HepG2 (cell line): ENCODE data around the gene PIKFYVE. TPM values are rescaled to one million over a fixed set of nuclear protein-coding genes. Genes with fewer than 3 reads are reported as not detected.

Experiments
- ATAC-seq: fragments of 200-7000 bp; cut with Tn5 transposase; 3 replicates; pipeline ENCODE4 v1.9.1; 2020; ENCODE audit warnings: mild to moderate bottlenecking, moderate library complexity
- BruUV-seq: library from RNA; stranded (reverse); fragments of 400-500 nt; replicated peaks from 2 replicates; lab custom pipeline; 2021; lab: Mats Ljungman, UMichigan
- CTCF ChIA-PET: fragments of 300-600 bp; formaldehyde crosslinking; extraction: SDS; loops from one replicate; lab custom pipeline; 2021; ENCODE audit warnings: low total read pairs, inconsistent platforms, low intra/inter-chr PET ratio; lab: Yijun Ruan, JAX
- POLR2A ChIA-PET: fragments of 350-600 bp; sonication (Branson Sonifier 250); formaldehyde crosslinking; loops from one replicate; lab custom pipeline; 2020; ENCODE audit warnings: antibody characterized with exemption, inconsistent platforms; lab: Yijun Ruan, JAX
- DNase-seq: peaks from one replicate; pipeline ENCODE4 v3.0.0-alpha.2; 2015; ENCODE audit warnings: low spot score
- FAIRE-seq: peaks from 3 replicates; lab custom pipeline; 2011; peaks lifted over from hg19 to GRCh38; lab: Jason Lieb, UNC
- H2AFZ ChIP-seq: one replicate; pipeline ENCODE4 v1.6.1; 2011; ENCODE audit warnings: low read length, inconsistent platforms
- H3K27ac ChIP-seq: fragments of 300-600 bp; 3 replicates; pipeline ENCODE4 v1.8.0; 2011; ENCODE audit warnings: mixed run types, mild to moderate bottlenecking, mixed read lengths, low read length, inconsistent platforms; ENCODE audit not compliant: insufficient read depth; ENCODE audit errors: extremely low read length
- H3K27me3 ChIP-seq, 2 experiments: fragments of 200-600 bp in 1 of 2; 2 replicates in 1 of 2; 3 replicates in 1 of 2; pipeline versions ENCODE4 v1.6.0 to v1.8.0; 2011; ENCODE audit warnings: low read length in 2 of 2, mild to moderate bottlenecking in 2 of 2, moderate library complexity in 2 of 2, inconsistent platforms in 1 of 2; ENCODE audit not compliant: insufficient read depth in 2 of 2, control insufficient read depth in 1 of 2
- H3K36me3 ChIP-seq, 2 experiments: fragments of 200-600 bp in 1 of 2; replicated peaks in 1 of 2; 2 replicates in 1 of 2; 3 replicates in 1 of 2; pipeline versions ENCODE4 v1.5.1 to v1.8.0; 2011; ENCODE audit warnings: low read length in 2 of 2, inconsistent platforms in 1 of 2; ENCODE audit not compliant: insufficient read depth in 2 of 2, control insufficient read depth in 1 of 2
- H3K4me1 ChIP-seq: 2 replicates; pipeline ENCODE4 v1.5.1; 2012; ENCODE audit warnings: low read length, inconsistent platforms; ENCODE audit not compliant: insufficient read depth
- H3K4me2 ChIP-seq: 2 replicates; pipeline ENCODE4 v1.6.0; 2011; ENCODE audit warnings: low read depth, low read length, inconsistent platforms
- H3K4me3 ChIP-seq, 3 experiments: fragments of 200-600 bp in 1 of 3; sonication (generic), shearing (Covaris generic) in 1 of 3; replicated peaks in 1 of 3; 2 replicates each; pipeline ENCODE4 v1.5.1; 2011 to 2016; ENCODE audit warnings: low read length in 3 of 3, inconsistent platforms in 2 of 3, low read depth in 2 of 3, mild to moderate bottlenecking in 2 of 3, control low read depth in 1 of 3, mixed read lengths in 1 of 3; ENCODE audit not compliant: insufficient read depth in 1 of 3
- H3K79me2 ChIP-seq: one replicate; pipeline ENCODE4 v1.6.1; 2011; ENCODE audit warnings: low read length, inconsistent platforms; ENCODE audit not compliant: insufficient read depth
- H3K9ac ChIP-seq: 2 replicates; pipeline ENCODE4 v1.6.0; 2011; ENCODE audit warnings: mild to moderate bottlenecking, low read depth, low read length, inconsistent platforms; ENCODE audit not compliant: insufficient read depth
- H3K9me3 ChIP-seq: 2 replicates; pipeline ENCODE4 v1.5.1; 2012; ENCODE audit warnings: mild to moderate bottlenecking, low read length
- H4K20me1 ChIP-seq: 2 replicates; pipeline ENCODE4 v1.6.0; 2011; ENCODE audit warnings: inconsistent platforms, mild to moderate bottlenecking, low read length, moderate library complexity; ENCODE audit not compliant: insufficient read depth
- CCAR2 ChIP-seq: fragments of 200-400 bp; formaldehyde crosslinking; optimal IDR thresholded peaks from 2 replicates; pipeline ENCODE3; 2018; ENCODE audit warnings: low read depth, mild to moderate bottlenecking, low read length, moderate library complexity
- CREBL2 ChIP-seq: sonication (generic); formaldehyde crosslinking; IDR thresholded peaks from 2 replicates; pipeline ENCODE4 v1.8.1; 2023; ENCODE audit warnings: missing genetic modification reagents, mild to moderate bottlenecking, borderline replicate concordance
- HNF4A ChIP-seq: sonication (generic); formaldehyde crosslinking; IDR thresholded peaks from 2 replicates; pipeline ENCODE4 v1.4.0; 2020; ENCODE audit warnings: missing genetic modification reagents
- HNF4G ChIP-seq, 2 experiments: sonication (generic) in 1 of 2; formaldehyde crosslinking in 1 of 2; IDR thresholded peaks; 2 replicates each; pipeline versions ENCODE4 v1.4.0 to v1.6.1; 2011 to 2020; ENCODE audit warnings: borderline replicate concordance in 2 of 2, low read depth in 2 of 2, mild to moderate bottlenecking in 2 of 2, low read length in 1 of 2, missing genetic modification reagents in 1 of 2, moderate library complexity in 1 of 2
- LBX2 ChIP-seq: sonication (generic); formaldehyde crosslinking; IDR thresholded peaks from 2 replicates; pipeline ENCODE4 v1.5.0; 2020; ENCODE audit warnings: missing genetic modification reagents, mild to moderate bottlenecking, borderline replicate concordance
- NR2F1 ChIP-seq, 2 experiments: fragments of 450-650 bp in 1 of 2; formaldehyde crosslinking in 1 of 2; IDR thresholded peaks; 2 replicates each; pipeline versions ENCODE4 v1.5.0 to v1.6.1; 2016 to 2020; ENCODE audit warnings: mild to moderate bottlenecking in 1 of 2, missing compliant biosample characterization in 1 of 2, missing genetic modification reagents in 1 of 2, moderate library complexity in 1 of 2
- PHF5A ChIP-seq: IDR thresholded peaks from one replicate; pipeline ENCODE4 v1.6.1; 2018; ENCODE audit warnings: low read depth, missing genetic modification reagents; ENCODE audit not compliant: unreplicated experiment
- SNAPC5 ChIP-seq: sonication (generic); formaldehyde crosslinking; IDR thresholded peaks from 2 replicates; pipeline ENCODE4 v1.8.1; 2023; ENCODE audit warnings: mild to moderate bottlenecking, missing genetic modification reagents, borderline replicate concordance
- STAT5B ChIP-seq: sonication (generic); formaldehyde crosslinking; IDR thresholded peaks from 2 replicates; pipeline ENCODE4 v1.4.0; 2020; ENCODE audit warnings: missing genetic modification reagents
- ZNF337 ChIP-seq: sonication (generic); formaldehyde crosslinking; IDR thresholded peaks from 2 replicates; pipeline ENCODE4 v1.5.1; 2020; ENCODE audit warnings: missing genetic modification reagents, low read depth, mild to moderate bottlenecking, borderline replicate concordance
- in situ Hi-C: cut with HindIII; loops from 2 replicates; pipeline ENCODE4 v1.10.0; 2017; ENCODE audit warnings: low pct_unique_long_range_greater_than_20kb; ENCODE audit not compliant: extremely low pct_ligation_motif_present
- intact Hi-C: fragments of 100-400 bp; cut with micrococcal nuclease; formaldehyde crosslinking; loops from one replicate; pipeline ENCODE4 v1.10.0; 2022; ENCODE audit not compliant: unreplicated experiment
- polyA plus RNA-seq, 8 experiments: library from polyadenylated mRNA; depleted of rRNA in 3 of 8; stranded (reverse) in 7 of 8; unstranded in 1 of 8; fragments of >200 nt; fragmentation: Illumina TruSeq in 4 of 8; extraction: Trizol in 4 of 8; gene quantifications; 2 replicates each; pipeline versions ENCODE4 v1.2.1 to v1.2.3, GENCODE V29; 2011 to 2016; ENCODE audit warnings: low read depth in 4 of 8, missing spikeins in 1 of 8, mixed read lengths in 1 of 8; ENCODE audit not compliant: insufficient read depth in 1 of 8
- total RNA-seq, 5 experiments: library from RNA; depleted of rRNA; stranded (reverse); fragments of >200 nt; fragmentation: Illumina TruSeq; extraction: Trizol; gene quantifications; 2 replicates each; pipeline ENCODE4 v1.2.3, GENCODE V29; 2016; ENCODE audit warnings: low read depth in 1 of 5
- TF ChIP-seq, protein P1 (sequence below): sonication (generic); formaldehyde crosslinking; IDR thresholded peaks from 2 replicates; pipeline ENCODE4 v1.4.0; 2020; ENCODE audit warnings: mild to moderate bottlenecking, missing genetic modification reagents

Gene PIKFYVE
- total and polyA plus RNA-seq, 2 of the 13 experiments (the other 11 are each of a cell fraction or from before 2014, with no cell fraction given): 20.2 to 21.7 TPM

DNA sequence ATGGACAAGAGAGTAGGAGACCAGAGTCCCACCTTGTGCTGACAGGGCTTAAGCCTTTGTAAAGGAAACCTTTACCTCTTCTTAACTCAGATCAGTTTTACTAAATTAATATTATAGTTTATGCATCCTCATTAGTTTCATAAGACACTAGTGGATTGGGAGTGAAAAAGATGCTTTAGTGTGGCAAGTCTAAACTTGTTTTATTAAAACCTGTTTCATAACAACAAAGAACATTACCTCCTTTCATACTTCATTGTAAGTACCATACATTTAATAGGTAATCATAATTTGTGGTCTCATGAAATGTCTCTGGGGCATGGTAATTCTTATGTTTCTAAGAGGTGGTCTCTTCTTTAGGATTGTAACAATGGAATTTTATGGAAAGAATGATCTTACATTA lies 63.4 kb downstream of the PIKFYVE start (continued):
- TF ChIP-seq, protein P1, sequence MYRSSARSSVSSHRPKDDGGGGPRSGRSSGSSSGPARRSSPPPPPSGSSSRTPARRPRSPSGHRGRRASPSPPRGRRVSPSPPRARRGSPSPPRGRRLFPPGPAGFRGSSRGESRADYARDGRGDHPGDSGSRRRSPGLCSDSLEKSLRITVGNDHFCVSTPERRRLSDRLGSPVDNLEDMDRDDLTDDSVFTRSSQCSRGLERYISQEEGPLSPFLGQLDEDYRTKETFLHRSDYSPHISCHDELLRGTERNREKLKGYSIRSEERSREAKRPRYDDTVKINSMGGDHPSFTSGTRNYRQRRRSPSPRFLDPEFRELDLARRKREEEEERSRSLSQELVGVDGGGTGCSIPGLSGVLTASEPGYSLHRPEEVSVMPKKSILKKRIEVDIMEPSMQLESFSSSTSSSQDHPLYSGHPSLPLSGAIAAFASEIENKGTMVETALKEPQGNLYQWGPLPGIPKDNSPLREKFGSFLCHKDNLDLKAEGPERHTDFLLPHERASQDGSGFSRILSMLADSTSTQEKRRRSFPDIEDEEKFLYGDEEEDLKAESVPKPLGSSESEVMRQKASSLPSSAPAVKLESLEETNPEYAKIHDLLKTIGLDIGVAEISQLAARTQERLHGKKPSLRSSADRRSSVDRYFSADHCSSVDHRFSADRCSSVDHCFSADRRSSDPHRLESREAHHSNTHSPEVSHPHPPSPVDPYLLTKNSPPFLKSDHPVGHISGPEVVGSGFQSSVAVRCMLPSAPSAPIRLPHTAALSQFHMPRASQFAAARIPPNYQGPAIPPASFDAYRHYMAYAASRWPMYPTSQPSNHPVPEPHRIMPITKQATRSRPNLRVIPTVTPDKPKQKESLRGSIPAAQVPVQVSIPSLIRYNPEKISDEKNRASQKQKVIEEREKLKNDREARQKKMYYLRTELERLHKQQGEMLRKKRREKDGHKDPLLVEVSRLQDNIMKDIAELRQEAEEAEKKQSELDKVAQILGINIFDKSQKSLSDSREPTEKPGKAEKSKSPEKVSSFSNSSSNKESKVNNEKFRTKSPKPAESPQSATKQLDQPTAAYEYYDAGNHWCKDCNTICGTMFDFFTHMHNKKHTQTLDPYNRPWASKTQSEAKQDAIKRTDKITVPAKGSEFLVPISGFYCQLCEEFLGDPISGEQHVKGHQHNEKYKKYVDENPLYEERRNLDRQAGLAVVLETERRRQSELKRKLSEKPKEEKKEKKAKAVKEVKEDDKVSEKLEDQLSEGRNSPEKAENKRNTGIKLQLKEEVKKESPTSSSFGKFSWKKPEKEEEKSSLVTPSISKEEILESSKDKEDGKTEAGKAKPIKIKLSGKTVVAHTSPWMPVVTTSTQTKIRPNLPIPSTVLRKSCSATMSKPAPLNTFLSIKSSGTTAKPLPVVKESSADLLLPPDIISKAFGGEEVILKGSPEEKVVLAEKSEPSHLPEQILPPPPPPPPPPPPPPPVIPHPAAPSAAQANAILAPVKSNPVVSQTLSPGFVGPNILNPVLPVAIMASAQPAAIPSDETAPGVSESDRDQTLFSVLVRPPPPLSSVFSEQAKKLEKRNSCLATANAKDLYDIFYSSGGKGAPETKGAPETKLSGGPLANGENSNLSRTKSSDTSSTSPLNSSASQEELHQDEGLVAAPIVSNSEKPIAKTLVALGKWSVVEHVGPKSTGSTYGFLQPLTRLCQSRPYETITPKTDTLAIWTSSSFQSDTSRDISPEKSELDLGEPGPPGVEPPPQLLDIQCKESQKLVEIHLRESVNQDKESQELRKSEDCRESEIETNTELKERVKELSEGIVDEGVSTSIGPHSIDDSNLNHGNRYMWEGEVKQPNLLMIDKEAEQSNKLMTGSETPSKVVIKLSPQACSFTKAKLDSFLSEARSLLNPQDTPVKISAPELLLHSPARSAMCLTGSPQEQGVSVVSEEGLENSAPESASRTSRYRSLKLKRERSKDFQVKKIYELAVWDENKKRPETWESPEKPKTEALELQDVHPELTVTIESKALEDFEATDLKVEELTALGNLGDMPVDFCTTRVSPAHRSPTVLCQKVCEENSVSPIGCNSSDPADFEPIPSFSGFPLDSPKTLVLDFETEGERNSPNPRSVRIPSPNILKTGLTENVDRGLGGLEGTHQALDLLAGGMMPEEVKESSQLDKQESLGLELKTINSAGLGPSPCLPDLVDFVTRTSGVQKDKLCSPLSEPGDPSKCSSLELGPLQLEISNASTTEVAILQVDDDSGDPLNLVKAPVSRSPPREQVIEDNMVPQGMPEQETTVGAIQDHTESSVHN (CRISPR knock-in tag): no peak

DNA sequence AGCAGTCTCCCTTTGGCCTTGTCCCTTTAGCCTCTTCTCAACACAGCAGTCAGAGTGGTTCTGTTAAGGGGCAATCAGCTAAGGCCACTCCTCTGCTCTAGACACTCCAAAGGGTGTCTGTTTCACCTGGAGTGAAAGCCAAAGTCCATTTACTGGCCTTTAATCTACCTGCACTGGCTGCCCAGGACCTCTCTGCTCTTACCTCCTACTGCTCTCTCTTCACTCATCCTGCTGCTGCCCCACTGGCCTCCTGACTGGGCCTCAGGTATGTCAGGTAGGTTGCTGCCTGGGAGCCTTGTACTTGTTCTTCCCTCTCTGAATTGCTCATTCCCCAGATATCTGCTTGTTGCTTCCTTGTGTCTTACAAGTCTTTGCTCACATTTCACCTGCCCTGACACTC lies 68.2 kb downstream of the PIKFYVE start:
- Histone ChIP-seq H3K27ac (no peak overlapping the region), H3K9ac (no peak overlapping the region), H4K20me1 (no peaks in the 10 kb centered on the region), H3K4me1 (0 out of 2 replicates have a peak, but pooled peaks cover 5% of the 10 kb centered on the region), H3K9me3 (no peaks in the 10 kb centered on the region), H2AFZ (no peak overlapping the region), H3K4me3 (no peak overlapping the region), H3K4me2 (no peak overlapping the region), H3K79me2 (no peaks in the 10 kb centered on the region), H3K27me3 (no peaks in the 10 kb centered on the region), H3K36me3 (peaks cover 12 to 50% of the 10 kb centered on the region in 2 experiments)
- FAIRE-seq (no peak), ATAC-seq (peak; percentile 78), DNase-seq (no peak)
- in situ Hi-C loops: no loop called here
- POLR2A ChIA-PET: no interaction called here
- intact Hi-C loops: no loop called here
- BruUV-seq: no TSS peak
- CTCF ChIA-PET: no interaction called here
- TF ChIP-seq CCAR2: no peak
- peak; percentile 24; the same call in 1 of the 2 replicates for TF ChIP-seq HNF4G (IDR thresholded peaks at IDR 0.05; ENCODE audit: borderline replicate concordance, low read depth, low read length)
- TF ChIP-seq HNF4G (CRISPR knock-in tag; IDR thresholded peaks at IDR 0.05; ENCODE audit: borderline replicate concordance, low read depth): no peak
- TF ChIP-seq NR2F1 (CRISPR knock-in tag; IDR thresholded peaks at IDR 0.05): no peak
- no peak for TF ChIP-seq LBX2 (CRISPR knock-in tag)
- no peak for TF ChIP-seq STAT5B (CRISPR knock-in tag)
- TF ChIP-seq PHF5A (CRISPR knock-in tag): no peak
- TF ChIP-seq ZNF337 (CRISPR knock-in tag): no peak
- TF ChIP-seq SNAPC5: no peak
- no peak for TF ChIP-seq CREBL2
- TF ChIP-seq HNF4A (CRISPR knock-in tag): peak; percentile 17; the same call in 1 of the 2 replicates
